NT2/D1 (cell line): ENCODE data around the gene SARS1.

Experiments
- SUZ12 ChIP-seq: IDR thresholded peaks from 2 replicates; pipeline ENCODE4 v1.6.1; 2011; ENCODE audit not compliant: insufficient read length, insufficient read depth; ENCODE audit errors: extremely low read depth
- YY1 ChIP-seq: IDR thresholded peaks from 2 replicates; pipeline ENCODE4 v1.6.1; 2011; ENCODE audit not compliant: insufficient read length, insufficient read depth

DNA sequence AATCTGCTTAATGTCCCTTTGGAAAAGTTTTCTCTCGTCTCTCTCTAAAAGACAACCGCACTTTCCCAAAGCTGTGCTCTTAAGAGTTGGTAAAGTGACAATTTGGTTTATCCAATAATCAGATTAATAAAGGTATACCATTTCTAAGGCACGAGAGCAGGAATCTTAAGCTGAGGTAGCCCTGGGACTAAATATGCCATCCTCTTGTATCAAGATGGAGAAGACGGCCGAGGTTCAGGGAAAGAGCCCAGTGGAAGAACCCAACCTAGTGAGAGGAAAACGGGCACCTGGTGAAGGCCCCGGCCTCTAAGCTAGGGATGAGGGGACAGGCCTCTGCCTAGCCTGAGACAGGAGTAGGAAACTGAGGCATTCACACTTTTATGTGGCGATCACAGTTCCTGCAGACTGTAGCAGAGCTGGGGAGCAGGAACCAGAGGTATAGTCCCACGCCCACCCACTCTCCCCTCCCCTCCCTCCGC, 334 bp upstream of the SARS1 start:
- TF ChIP-seq YY1: no peak
- no peak for TF ChIP-seq SUZ12
